GM23338 (cell line): Measurements from ENCODE around the gene SLC66A1. TPM values are rescaled to one million over a fixed set of nuclear protein-coding genes. Genes with fewer than 3 reads are reported as not detected.
A peak's percentile ranks its signal among the peaks of the same experiment; 100 is the strongest.

Experiments
- ATAC-seq: fragments of 200-7000 bp; cut with Tn5 transposase; 3 replicates; pipeline ENCODE4 v1.9.1; 2020
- DNase-seq: peaks from one replicate; pipeline ENCODE4 v3.0.0-alpha.2; 2015; ENCODE audit warnings: low spot score
- H2AFZ ChIP-seq: fragments of 200-600 bp; sonication (generic); 2 replicates; pipeline ENCODE4 v1.8.0; 2016; ENCODE audit warnings: antibody characterized with exemption, mild to moderate bottlenecking, moderate library complexity
- H3F3A ChIP-seq: fragments of 200-600 bp; sonication (generic); replicated peaks from 2 replicates; pipeline ENCODE4 v1.8.0; 2017; ENCODE audit warnings: antibody characterized with exemption, mixed run types, low read depth
- H3K27ac ChIP-seq: fragments of 200-600 bp; sonication (generic); 2 replicates; pipeline ENCODE4 v1.6.1; 2016; ENCODE audit warnings: low read depth
- H3K27me3 ChIP-seq: fragments of 200-600 bp; sonication (generic); 2 replicates; pipeline ENCODE4 v1.8.0; 2016; ENCODE audit warnings: mild to moderate bottlenecking, mixed run types, moderate library complexity; ENCODE audit not compliant: insufficient read depth
- H3K36me3 ChIP-seq: fragments of 200-600 bp; sonication (generic); 2 replicates; pipeline ENCODE4 v1.8.0; 2016; ENCODE audit warnings: mild to moderate bottlenecking; ENCODE audit not compliant: insufficient read depth
- H3K4me1 ChIP-seq: fragments of 200-600 bp; sonication (generic); 2 replicates; pipeline ENCODE4 v1.8.0; 2016; ENCODE audit warnings: mild to moderate bottlenecking, moderate library complexity; ENCODE audit not compliant: insufficient read depth
- H3K4me2 ChIP-seq: fragments of 200-600 bp; sonication (generic); 2 replicates; pipeline ENCODE4 v1.7.1; 2017; ENCODE audit warnings: mixed run types
- H3K4me3 ChIP-seq: fragments of 200-600 bp; sonication (generic); 2 replicates; pipeline ENCODE4 v1.6.1; 2016; ENCODE audit warnings: mixed run types
- H3K79me2 ChIP-seq: fragments of 200-600 bp; sonication (generic); replicated peaks from 2 replicates; pipeline ENCODE4 v1.8.0; 2017; ENCODE audit warnings: mild to moderate bottlenecking; ENCODE audit not compliant: insufficient read depth
- H3K9me2 ChIP-seq: fragments of 200-600 bp; sonication (generic); 2 replicates; pipeline ENCODE4 v1.8.0; 2017; ENCODE audit not compliant: insufficient read depth
- H4K20me1 ChIP-seq: fragments of 200-600 bp; sonication (generic); replicated peaks from 2 replicates; pipeline ENCODE4 v1.8.0; 2017; ENCODE audit warnings: mild to moderate bottlenecking; ENCODE audit not compliant: insufficient read depth
- H3K27ac Mint-ChIP-seq: 2 replicates; pipeline ENCODE4 v1.8.0; 2020; ENCODE audit warnings: inconsistent platforms, mild to moderate bottlenecking, moderate library complexity, mixed read lengths
- H3K27me3 Mint-ChIP-seq: 3 replicates; pipeline ENCODE4 v1.8.0; 2022; ENCODE audit warnings: low read depth, mild to moderate bottlenecking, moderate library complexity, mixed read lengths, inconsistent platforms; ENCODE audit not compliant: insufficient read depth, poor library complexity
- H3K36me3 Mint-ChIP-seq: 3 replicates; pipeline ENCODE4 v1.8.0; 2021; ENCODE audit warnings: low read depth, mild to moderate bottlenecking, inconsistent platforms, moderate library complexity, mixed read lengths
- H3K4me1 Mint-ChIP-seq: 3 replicates; pipeline ENCODE4 v1.8.0; 2020; ENCODE audit warnings: mild to moderate bottlenecking, inconsistent platforms, mixed read lengths
- H3K4me3 Mint-ChIP-seq: 3 replicates; pipeline ENCODE4 v1.8.0; 2021; ENCODE audit warnings: moderate library complexity, mild to moderate bottlenecking, inconsistent platforms, mixed read lengths
- H3K9me3 Mint-ChIP-seq: 3 replicates; pipeline ENCODE4 v1.8.0; 2020; ENCODE audit warnings: moderate library complexity, mild to moderate bottlenecking, inconsistent platforms, mixed read lengths
- CREB1 ChIP-seq: fragments of 250-450 bp; sonication (Bioruptor Pico); IDR thresholded peaks from 2 replicates; pipeline ENCODE4 v1.5.0; 2020; ENCODE audit warnings: low read depth, mild to moderate bottlenecking, moderate library complexity
- JUNB ChIP-seq: IDR thresholded peaks from one replicate; pipeline ENCODE4 v1.6.1; 2016; ENCODE audit warnings: antibody characterized with exemption; ENCODE audit not compliant: unreplicated experiment
- ZNF114 ChIP-seq: fragments of 250-450 bp; sonication (Bioruptor Pico); IDR thresholded peaks from 2 replicates; pipeline ENCODE4 v1.5.0; 2020; ENCODE audit warnings: mild to moderate bottlenecking, moderate library complexity
- polyA plus RNA-seq: library from polyadenylated mRNA; unstranded; fragments of >200 nt; fragmentation: Nextera tagmentation; extraction: Ambion mirVana; gene quantifications from 2 replicates; pipeline ENCODE4 v1.2.1, GENCODE V29; 2016
- total RNA-seq: library from RNA; depleted of rRNA; stranded (reverse); fragments of >200 nt; shearing (Covaris generic); gene quantifications from 2 replicates; pipeline ENCODE4 v1.2.3, GENCODE V29; 2014
- TF ChIP-seq, protein P1 (sequence below): IDR thresholded peaks from 2 replicates; pipeline ENCODE4 v1.6.1; 2016; ENCODE audit warnings: antibody characterized with exemption
- TF ChIP-seq, protein P2 (sequence below), 2 experiments: fragments of 200-600 bp in 1 of 2; sonication (generic) in 1 of 2; conservative IDR thresholded peaks; 2 replicates each; pipeline versions ENCODE4 v1.5.1 to v1.6.1; 2016 to 2017; ENCODE audit warnings: antibody characterized with exemption in 2 of 2, low read depth in 2 of 2, mild to moderate bottlenecking in 2 of 2, moderate library complexity in 1 of 2
- TF ChIP-seq, protein P3 (sequence below): fragments of 250-450 bp; sonication (Bioruptor Pico); IDR thresholded peaks from 2 replicates; pipeline ENCODE4 v1.5.0; 2020; ENCODE audit warnings: mild to moderate bottlenecking, moderate library complexity

The SLC66A1 gene
- total and polyA plus RNA-seq, 2 experiments from 2014 or later, result 6.9 to 19.7 TPM

DNA sequence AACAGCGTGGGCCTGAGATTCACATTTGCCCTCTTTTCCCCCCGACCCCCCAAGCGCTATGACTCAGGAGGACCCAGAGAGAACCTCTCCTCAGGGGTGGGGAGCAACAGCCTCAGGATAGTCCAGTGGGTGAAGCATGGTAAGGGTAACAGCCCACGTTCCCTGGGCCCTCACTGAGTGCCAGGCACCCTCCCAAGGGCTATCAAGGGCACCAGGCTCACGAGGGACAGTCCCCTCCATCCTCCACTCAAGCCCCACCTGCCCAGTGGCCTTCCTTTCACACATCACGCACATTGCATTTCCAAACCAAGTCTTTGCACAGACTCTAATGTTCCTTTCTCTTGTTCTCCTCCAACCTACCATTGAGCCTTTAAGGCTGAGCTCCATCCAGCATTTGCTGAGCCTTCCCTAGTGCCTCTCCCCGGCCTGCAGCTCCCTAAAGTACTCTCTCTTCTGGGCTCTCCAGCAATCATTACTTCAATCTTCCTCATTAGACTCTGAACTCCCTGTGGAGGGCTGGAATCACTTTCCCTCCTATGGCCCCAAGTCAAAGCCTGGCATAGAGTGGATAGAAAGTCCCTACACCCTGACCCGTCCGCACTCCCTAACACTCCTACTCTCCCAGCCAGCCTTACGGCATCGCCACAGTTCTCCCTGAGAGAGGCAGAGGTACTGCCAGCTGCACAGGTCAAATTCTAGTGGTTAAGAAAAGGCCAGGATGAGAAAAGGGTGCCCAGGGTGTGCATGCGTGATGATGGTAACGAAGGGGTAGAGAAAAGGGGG is 1.2 kb upstream of the SLC66A1 start:
- H3K9me2 ChIP-seq, result no peaks in the 10 kb centered on the region
- no peaks in the 10 kb centered on the region; the same call in 1 of the 2 replicates for H3K79me2 ChIP-seq
- H3K27ac Mint-ChIP-seq, result no peak overlapping the region
- ATAC-seq, result peak; percentile 19
- peaks cover 10% of the 10 kb centered on the region for H3K27me3 ChIP-seq
- H3K4me3 Mint-ChIP-seq, result peak overlapping the region; percentile 84
- no peaks in the 10 kb centered on the region for H3F3A ChIP-seq
- DNase-seq, result no peak
- H3K36me3 Mint-ChIP-seq, result peaks cover 20% of the 10 kb centered on the region
- H3K27ac ChIP-seq, result no peak overlapping the region
- TF ChIP-seq, protein P1, sequence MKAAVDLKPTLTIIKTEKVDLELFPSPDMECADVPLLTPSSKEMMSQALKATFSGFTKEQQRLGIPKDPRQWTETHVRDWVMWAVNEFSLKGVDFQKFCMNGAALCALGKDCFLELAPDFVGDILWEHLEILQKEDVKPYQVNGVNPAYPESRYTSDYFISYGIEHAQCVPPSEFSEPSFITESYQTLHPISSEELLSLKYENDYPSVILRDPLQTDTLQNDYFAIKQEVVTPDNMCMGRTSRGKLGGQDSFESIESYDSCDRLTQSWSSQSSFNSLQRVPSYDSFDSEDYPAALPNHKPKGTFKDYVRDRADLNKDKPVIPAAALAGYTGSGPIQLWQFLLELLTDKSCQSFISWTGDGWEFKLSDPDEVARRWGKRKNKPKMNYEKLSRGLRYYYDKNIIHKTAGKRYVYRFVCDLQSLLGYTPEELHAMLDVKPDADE, result no peak
- TF ChIP-seq, protein P2, sequence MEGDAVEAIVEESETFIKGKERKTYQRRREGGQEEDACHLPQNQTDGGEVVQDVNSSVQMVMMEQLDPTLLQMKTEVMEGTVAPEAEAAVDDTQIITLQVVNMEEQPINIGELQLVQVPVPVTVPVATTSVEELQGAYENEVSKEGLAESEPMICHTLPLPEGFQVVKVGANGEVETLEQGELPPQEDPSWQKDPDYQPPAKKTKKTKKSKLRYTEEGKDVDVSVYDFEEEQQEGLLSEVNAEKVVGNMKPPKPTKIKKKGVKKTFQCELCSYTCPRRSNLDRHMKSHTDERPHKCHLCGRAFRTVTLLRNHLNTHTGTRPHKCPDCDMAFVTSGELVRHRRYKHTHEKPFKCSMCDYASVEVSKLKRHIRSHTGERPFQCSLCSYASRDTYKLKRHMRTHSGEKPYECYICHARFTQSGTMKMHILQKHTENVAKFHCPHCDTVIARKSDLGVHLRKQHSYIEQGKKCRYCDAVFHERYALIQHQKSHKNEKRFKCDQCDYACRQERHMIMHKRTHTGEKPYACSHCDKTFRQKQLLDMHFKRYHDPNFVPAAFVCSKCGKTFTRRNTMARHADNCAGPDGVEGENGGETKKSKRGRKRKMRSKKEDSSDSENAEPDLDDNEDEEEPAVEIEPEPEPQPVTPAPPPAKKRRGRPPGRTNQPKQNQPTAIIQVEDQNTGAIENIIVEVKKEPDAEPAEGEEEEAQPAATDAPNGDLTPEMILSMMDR (conservative IDR thresholded peaks at IDR 0.05; ENCODE audit: low read depth in 2 of 2), result no peak
- no peak for TF ChIP-seq CREB1 (CRISPR knock-in tag)
- no peak for TF ChIP-seq ZNF114 (CRISPR knock-in tag)
- TF ChIP-seq, protein P3, sequence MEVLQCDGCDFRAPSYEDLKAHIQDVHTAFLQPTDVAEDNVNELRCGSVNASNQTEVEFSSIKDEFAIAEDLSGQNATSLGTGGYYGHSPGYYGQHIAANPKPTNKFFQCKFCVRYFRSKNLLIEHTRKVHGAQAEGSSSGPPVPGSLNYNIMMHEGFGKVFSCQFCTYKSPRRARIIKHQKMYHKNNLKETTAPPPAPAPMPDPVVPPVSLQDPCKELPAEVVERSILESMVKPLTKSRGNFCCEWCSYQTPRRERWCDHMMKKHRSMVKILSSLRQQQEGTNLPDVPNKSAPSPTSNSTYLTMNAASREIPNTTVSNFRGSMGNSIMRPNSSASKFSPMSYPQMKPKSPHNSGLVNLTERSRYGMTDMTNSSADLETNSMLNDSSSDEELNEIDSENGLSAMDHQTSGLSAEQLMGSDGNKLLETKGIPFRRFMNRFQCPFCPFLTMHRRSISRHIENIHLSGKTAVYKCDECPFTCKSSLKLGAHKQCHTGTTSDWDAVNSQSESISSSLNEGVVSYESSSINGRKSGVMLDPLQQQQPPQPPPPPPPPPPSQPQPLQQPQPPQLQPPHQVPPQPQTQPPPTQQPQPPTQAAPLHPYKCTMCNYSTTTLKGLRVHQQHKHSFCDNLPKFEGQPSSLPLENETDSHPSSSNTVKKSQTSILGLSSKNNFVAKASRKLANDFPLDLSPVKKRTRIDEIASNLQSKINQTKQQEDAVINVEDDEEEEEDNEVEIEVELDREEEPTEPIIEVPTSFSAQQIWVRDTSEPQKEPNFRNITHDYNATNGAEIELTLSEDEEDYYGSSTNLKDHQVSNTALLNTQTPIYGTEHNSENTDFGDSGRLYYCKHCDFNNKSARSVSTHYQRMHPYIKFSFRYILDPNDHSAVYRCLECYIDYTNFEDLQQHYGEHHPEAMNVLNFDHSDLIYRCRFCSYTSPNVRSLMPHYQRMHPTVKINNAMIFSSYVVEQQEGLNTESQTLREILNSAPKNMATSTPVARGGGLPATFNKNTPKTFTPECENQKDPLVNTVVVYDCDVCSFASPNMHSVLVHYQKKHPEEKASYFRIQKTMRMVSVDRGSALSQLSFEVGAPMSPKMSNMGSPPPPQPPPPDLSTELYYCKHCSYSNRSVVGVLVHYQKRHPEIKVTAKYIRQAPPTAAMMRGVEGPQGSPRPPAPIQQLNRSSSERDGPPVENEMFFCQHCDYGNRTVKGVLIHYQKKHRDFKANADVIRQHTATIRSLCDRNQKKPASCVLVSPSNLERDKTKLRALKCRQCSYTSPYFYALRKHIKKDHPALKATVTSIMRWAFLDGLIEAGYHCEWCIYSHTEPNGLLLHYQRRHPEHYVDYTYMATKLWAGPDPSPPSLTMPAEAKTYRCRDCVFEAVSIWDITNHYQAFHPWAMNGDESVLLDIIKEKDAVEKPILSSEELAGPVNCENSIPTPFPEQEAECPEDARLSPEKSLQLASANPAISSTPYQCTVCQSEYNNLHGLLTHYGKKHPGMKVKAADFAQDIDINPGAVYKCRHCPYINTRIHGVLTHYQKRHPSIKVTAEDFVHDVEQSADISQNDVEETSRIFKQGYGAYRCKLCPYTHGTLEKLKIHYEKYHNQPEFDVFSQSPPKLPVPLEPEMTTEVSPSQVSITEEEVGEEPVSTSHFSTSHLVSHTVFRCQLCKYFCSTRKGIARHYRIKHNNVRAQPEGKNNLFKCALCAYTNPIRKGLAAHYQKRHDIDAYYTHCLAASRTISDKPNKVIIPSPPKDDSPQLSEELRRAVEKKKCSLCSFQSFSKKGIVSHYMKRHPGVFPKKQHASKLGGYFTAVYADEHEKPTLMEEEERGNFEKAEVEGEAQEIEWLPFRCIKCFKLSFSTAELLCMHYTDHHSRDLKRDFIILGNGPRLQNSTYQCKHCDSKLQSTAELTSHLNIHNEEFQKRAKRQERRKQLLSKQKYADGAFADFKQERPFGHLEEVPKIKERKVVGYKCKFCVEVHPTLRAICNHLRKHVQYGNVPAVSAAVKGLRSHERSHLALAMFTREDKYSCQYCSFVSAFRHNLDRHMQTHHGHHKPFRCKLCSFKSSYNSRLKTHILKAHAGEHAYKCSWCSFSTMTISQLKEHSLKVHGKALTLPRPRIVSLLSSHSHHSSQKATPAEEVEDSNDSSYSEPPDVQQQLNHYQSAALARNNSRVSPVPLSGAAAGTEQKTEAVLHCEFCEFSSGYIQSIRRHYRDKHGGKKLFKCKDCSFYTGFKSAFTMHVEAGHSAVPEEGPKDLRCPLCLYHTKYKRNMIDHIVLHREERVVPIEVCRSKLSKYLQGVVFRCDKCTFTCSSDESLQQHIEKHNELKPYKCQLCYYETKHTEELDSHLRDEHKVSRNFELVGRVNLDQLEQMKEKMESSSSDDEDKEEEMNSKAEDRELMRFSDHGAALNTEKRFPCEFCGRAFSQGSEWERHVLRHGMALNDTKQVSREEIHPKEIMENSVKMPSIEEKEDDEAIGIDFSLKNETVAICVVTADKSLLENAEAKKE (CRISPR knock-in tag), result no peak
- TF ChIP-seq JUNB, result no peak
- peak overlapping the region; percentile 96 for H3K4me2 ChIP-seq
- H2AFZ ChIP-seq, result peak overlapping the region; percentile 76
- peaks cover 3% of the 10 kb centered on the region; the same call in 1 of the 2 replicates for H4K20me1 ChIP-seq
- peaks cover 5% of the 10 kb centered on the region for H3K27me3 Mint-ChIP-seq
- 0 out of 2 replicates have a peak, but pooled peaks cover 8% of the 10 kb centered on the region for H3K4me1 ChIP-seq
- peak overlapping the region; percentile 92 for H3K4me3 ChIP-seq
- no peaks in the 10 kb centered on the region for H3K36me3 ChIP-seq
- peaks cover 13% of the 10 kb centered on the region for H3K4me1 Mint-ChIP-seq
- H3K9me3 Mint-ChIP-seq, result no peaks in the 10 kb centered on the region
